GM21526 (cell line): ENCODE data around the gene PAM.
A peak's percentile ranks its signal among the peaks of the same experiment; 100 is the strongest.
"Not testable (repeated sequence)": the region's sequence is repeated elsewhere in the genome, so short reads cannot be mapped to it uniquely, and the experiment has no call there.

ENCODE experiments used
- ATAC-seq: cut with Tn5 transposase; IDR thresholded peaks from one replicate; pipeline ENCODE4 v1.9.1; 2021; ENCODE audit warnings: moderate library complexity; ENCODE audit not compliant: unreplicated experiment, low FRiP score

PAM gene

GRCh38 chr5:102750151-102750834, 4.8 kb upstream of the PAM start:
- ATAC-seq: no peak

- ATAC-seq: not testable (repeated sequence)
These were observed 3.2 kb upstream of the PAM start for GRCh38 chr5:102751903-102752376.

GRCh38 chr5:102753889-102754766, 977 bp upstream of the PAM start:
- no peak for ATAC-seq

GRCh38 chr5:102755686-102756371, 724 bp downstream of the PAM start:
- ATAC-seq: peak; percentile 71

GRCh38 chr5:102758576-102758975, 3.5 kb downstream of the PAM start:
- no peak for ATAC-seq

GRCh38 chr5:102759289-102759688, 4.2 kb downstream of the PAM start:
- ATAC-seq: no peak

GRCh38 chr5:102759700-102760099, 4.6 kb downstream of the PAM start:
- no peak for ATAC-seq

- ATAC-seq: no peak
These were observed 5.7 kb downstream of the PAM start for GRCh38 chr5:102760815-102761214.

GRCh38 chr5:102762095-102762534, 7.0 kb downstream of the PAM start:
- ATAC-seq: peak; percentile 73

GRCh38 chr5:102762562-102763227, 7.6 kb downstream of the PAM start:
- no peak for ATAC-seq

GRCh38 chr5:102763734-102764133, 8.6 kb downstream of the PAM start:
- no peak for ATAC-seq

GRCh38 chr5:102764381-102765004, 9.4 kb downstream of the PAM start:
- ATAC-seq: no peak

GRCh38 chr5:102765350-102765749, 10.2 kb downstream of the PAM start:
- ATAC-seq: no peak

- ATAC-seq: no peak
These were observed 11.4 kb downstream of the PAM start for GRCh38 chr5:102766295-102767090.

GRCh38 chr5:102767862-102768261, 12.8 kb downstream of the PAM start:
- ATAC-seq: no peak

- no peak for ATAC-seq
These were observed 15.7 kb downstream of the PAM start for GRCh38 chr5:102770803-102771202.

- no peak for ATAC-seq
These were observed 16.3 kb downstream of the PAM start for GRCh38 chr5:102771435-102771834.

GRCh38 chr5:102772273-102772672, 17.2 kb downstream of the PAM start:
- ATAC-seq: no peak

- ATAC-seq: no peak
These were observed 18.0 kb downstream of the PAM start for GRCh38 chr5:102773133-102773532.
